Tibial nerve (tissue), 4 donors: ENCODE data around the gene CFAP410. TPM values are rescaled to one million over a fixed set of nuclear protein-coding genes. Genes with fewer than 3 reads are reported as not detected.

ENCODE experiments used
- DNase-seq, 2 donors: peaks; one replicate each; pipeline ENCODE4 v3.0.0-alpha.2; 2019; ENCODE audit warnings: low spot score in 2 of 2
- H3K27ac ChIP-seq, 4 donors: fragments of 200-600 bp; sonication (generic) in 3 of 4; one replicate each; pipeline ENCODE4 v1.5.1; 2017 to 2019; ENCODE audit warnings: mild to moderate bottlenecking in 1 of 4
- H3K27me3 ChIP-seq, 2 donors: fragments of 200-600 bp; sonication (generic) in 1 of 2; one replicate each; pipeline versions ENCODE4 v1.5.1 to v1.6.0; 2017 to 2019
- H3K36me3 ChIP-seq, 3 donors: fragments of 200-600 bp; sonication (generic); one replicate each; pipeline ENCODE4 v1.5.1; 2018 to 2019
- H3K4me1 ChIP-seq, 4 donors: fragments of 200-600 bp; sonication (generic) in 3 of 4; one replicate each; pipeline ENCODE4 v1.5.1; 2017 to 2019
- H3K4me3 ChIP-seq, 4 donors: fragments of 200-600 bp; sonication (generic) in 3 of 4; one replicate each; pipeline ENCODE4 v1.5.1; 2017 to 2019; ENCODE audit warnings: mild to moderate bottlenecking in 1 of 4, moderate library complexity in 1 of 4
- H3K9me3 ChIP-seq, 4 donors: fragments of 200-600 bp; sonication (generic) in 3 of 4; one replicate each; pipeline ENCODE4 v1.5.1; 2017 to 2019
- EP300 ChIP-seq, 2 donors: sonication (generic); formaldehyde crosslinking; IDR thresholded peaks; one replicate each; pipeline ENCODE4 v1.6.1; 2017; ENCODE audit warnings: antibody characterized with exemption in 2 of 2, mild to moderate bottlenecking in 1 of 2
- POLR2A ChIP-seq, 2 donors: fragments of 450-650 bp; IDR thresholded peaks; one replicate each; pipeline ENCODE4 v1.6.1; 2017; ENCODE audit warnings: antibody characterized with exemption in 2 of 2, mild to moderate bottlenecking in 2 of 2, moderate library complexity in 2 of 2
- WGBS, 2 donors: methylation state at CpG; one replicate each; pipeline ENCODE4 v1.1.5; 2018; 5-methylcytosine and 5-hydroxymethylcytosine counted together
- total RNA-seq, 4 donors: library from RNA; depleted of rRNA; stranded (reverse); fragments of >200 nt; gene quantifications; one replicate each; pipeline ENCODE4 v1.1.0, GENCODE V29; 2016
- TF ChIP-seq, protein P1 (sequence below), 5 experiments: fragments of 200-600 bp in 3 of 5; fragments of 450-650 bp in 2 of 5; sonication (generic) in 3 of 5; IDR thresholded peaks; one replicate each; pipeline ENCODE4 v1.5.1; 2016 to 2019; ENCODE audit warnings: antibody characterized with exemption in 5 of 5, mild to moderate bottlenecking in 3 of 5, moderate library complexity in 2 of 5

CFAP410 gene
- total RNA-seq, 4 donors from 2014 or later = 38.0 to 69.8 (median 61.2) TPM

DNA sequence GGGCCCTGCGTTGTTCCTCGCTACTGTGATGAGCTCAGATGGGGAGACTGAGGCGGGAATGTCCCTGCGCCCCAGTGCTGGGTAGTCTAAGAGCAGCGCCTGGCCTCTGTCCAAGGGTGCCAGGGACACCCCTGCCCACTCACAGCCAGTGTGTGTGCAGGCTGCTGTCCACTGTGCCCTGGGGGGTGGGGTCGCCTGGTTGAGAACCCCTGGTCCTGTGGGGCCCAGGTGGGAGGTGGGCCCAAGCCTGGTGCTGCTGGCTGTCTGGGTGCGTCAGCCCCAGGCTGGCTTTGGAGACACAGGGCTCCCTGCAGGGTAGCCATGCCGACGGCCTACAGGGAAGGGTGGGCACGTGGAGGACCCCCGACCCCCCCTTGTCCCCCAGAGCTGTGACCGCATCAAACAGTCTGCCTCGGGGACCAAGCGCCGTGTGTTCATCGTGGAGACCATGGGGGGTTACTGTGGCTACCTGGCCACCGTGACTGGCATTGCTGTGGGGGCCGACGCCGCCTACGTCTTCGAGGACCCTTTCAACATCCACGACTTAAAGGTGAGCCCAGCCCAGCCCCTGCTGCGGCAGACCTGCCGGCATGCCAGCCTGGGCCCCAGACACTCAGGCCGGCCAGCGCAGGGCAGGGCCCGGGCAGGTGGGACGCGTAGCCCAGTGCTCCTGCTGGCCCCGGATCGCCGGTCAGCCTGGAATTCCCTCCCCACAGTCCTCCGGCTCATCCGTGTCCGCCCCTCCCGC is 14.9 kb downstream of the CFAP410 start:
- Histone ChIP-seq H3K4me1 (peaks cover 0 to 5% (median 0%) of the 10 kb centered on the region in 4 donors), H3K4me3 (no peak overlapping the region), H3K27me3 (no peaks in the 10 kb centered on the region), H3K36me3 (peaks cover 4 to 97% (median 28%) of the 10 kb centered on the region in 3 donors), H3K27ac (peak overlapping the region in 2 of 4 donors; percentile 17 to 54), H3K9me3 (no peaks in the 10 kb centered on the region)
- no peak for DNase-seq
- TF ChIP-seq EP300 (IDR thresholded peaks at IDR 0.05) = no peak
- TF ChIP-seq, protein P1, sequence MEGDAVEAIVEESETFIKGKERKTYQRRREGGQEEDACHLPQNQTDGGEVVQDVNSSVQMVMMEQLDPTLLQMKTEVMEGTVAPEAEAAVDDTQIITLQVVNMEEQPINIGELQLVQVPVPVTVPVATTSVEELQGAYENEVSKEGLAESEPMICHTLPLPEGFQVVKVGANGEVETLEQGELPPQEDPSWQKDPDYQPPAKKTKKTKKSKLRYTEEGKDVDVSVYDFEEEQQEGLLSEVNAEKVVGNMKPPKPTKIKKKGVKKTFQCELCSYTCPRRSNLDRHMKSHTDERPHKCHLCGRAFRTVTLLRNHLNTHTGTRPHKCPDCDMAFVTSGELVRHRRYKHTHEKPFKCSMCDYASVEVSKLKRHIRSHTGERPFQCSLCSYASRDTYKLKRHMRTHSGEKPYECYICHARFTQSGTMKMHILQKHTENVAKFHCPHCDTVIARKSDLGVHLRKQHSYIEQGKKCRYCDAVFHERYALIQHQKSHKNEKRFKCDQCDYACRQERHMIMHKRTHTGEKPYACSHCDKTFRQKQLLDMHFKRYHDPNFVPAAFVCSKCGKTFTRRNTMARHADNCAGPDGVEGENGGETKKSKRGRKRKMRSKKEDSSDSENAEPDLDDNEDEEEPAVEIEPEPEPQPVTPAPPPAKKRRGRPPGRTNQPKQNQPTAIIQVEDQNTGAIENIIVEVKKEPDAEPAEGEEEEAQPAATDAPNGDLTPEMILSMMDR (IDR thresholded peaks at IDR 0.05) = no peak
- TF ChIP-seq POLR2A (IDR thresholded peaks at IDR 0.05) = no peak
- 90 to 93% methylated on average over 24 to 34 of the region's 37 CpGs for WGBS, 2 donors

DNA sequence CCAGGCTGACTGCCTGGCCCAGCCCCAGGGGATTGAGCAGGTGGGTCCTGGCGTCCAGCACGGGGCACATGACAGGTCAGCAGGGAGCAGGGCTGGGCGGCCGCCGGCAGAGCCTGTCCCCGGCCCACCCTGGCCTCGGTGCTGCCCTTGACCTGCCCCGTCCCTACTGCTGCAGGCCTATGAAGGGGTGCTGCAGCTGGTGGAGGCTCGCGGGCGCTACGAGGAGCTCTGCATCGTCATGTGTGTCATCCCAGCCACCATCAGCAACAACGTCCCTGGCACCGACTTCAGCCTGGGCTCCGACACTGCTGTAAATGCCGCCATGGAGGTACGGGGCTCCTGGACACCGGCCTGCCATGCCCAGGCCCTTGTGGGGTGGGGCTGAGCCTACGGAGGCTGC is 15.6 kb downstream of the CFAP410 start:
- H3K4me1 ChIP-seq = peaks cover 0 to 5% (median 0%) of the 10 kb centered on the region in 4 donors
- H3K27ac ChIP-seq = peak overlapping the region in 2 of 4 donors; percentile 17 to 54
- no peak overlapping the region for H3K4me3 ChIP-seq
- TF ChIP-seq, protein P1 (IDR thresholded peaks at IDR 0.05) = no peak
- TF ChIP-seq EP300 (IDR thresholded peaks at IDR 0.05) (no peak), POLR2A (IDR thresholded peaks at IDR 0.05) (no peak)
- WGBS, 2 donors = 79 to 81% methylated on average over 14 to 19 of the region's 20 CpGs
- DNase-seq = no peak
- H3K27me3 ChIP-seq = no peaks in the 10 kb centered on the region
- no peaks in the 10 kb centered on the region for H3K9me3 ChIP-seq
- H3K36me3 ChIP-seq = peaks cover 4 to 99% (median 28%) of the 10 kb centered on the region in 3 donors

DNA sequence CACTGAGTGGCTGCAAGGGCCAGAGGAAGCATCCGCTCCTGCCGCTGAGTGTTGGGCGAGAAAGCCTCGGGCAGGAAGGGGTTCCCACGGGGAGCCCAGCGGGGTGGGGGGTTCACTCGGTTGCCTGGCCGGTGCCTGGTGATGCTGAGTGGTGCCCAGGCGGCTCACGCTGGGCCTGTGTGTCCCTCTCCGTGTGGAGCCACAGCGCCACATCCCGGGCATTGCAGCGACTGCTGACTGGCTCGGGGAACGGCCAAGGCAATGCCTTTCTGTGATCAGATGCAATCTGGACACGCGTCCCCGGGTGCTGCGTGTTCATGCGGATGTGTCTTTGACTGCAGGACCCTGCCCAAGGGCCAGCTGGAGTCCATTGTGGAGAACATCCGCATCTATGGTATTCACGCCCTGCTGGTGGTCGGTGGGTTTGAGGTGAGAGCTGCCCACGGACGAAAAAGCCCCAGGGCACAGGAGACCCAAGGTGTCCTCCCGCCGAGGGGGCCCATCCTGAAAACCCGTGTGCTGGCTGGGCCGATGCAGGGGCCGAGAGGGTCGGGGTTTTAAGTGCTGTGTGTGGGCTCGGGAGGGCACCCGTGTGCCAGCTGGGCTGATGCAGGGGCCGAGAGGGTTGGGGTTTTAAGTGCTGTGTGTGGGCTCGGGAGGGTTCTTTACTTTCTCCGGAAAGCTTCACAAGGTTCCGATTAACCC is 16.4 kb downstream of the CFAP410 start:
- H3K27ac ChIP-seq = peak overlapping the region in 1 of 4 donors; percentile 46
- no peak overlapping the region for H3K4me3 ChIP-seq
- H3K36me3 ChIP-seq = peaks cover 4 to 100% (median 28%) of the 10 kb centered on the region in 3 donors
- WGBS, 2 donors = 86 to 91% methylated on average over 32 to 38 of the region's 38 CpGs
- no peak for DNase-seq
- no peaks in the 10 kb centered on the region for H3K27me3 ChIP-seq
- TF ChIP-seq POLR2A (IDR thresholded peaks at IDR 0.05) (no peak), EP300 (IDR thresholded peaks at IDR 0.05) (no peak)
- TF ChIP-seq, protein P1 (IDR thresholded peaks at IDR 0.05) = no peak
- peaks cover 0 to 5% (median 0%) of the 10 kb centered on the region in 4 donors for H3K4me1 ChIP-seq
- no peaks in the 10 kb centered on the region for H3K9me3 ChIP-seq

DNA sequence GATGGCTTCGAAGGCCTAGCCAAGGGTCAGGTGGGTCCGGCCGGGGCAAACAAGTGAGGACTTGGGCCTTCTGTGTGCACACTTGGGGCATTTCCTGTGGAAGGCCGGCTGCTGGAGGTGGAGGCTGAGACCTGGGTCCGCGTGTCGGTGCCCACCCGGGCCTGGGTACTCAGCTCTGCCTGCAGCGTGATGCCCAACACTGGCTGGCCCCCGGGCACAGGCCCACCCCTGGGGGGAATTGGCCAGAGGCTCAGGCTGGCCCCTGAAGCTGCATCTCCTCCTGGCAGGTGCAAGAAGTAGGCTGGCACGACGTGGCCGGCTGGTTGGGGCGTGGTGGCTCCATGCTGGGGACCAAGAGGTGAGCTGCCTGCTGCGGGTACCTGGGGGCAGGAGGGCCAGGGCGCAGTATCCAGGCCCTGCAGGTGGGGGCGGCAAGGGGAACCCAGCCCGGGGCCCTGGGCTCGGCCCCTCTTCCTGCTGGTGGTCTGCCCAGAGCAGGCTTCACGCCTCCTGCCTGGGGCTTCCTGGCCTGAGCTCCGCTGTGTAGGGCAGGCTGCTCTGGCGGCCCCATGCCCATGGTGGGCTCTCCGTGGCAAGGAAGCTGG is 17.2 kb downstream of the CFAP410 start:
- H3K4me3 ChIP-seq = no peak overlapping the region
- H3K27me3 ChIP-seq = no peaks in the 10 kb centered on the region
- peaks cover 0 to 5% (median 0%) of the 10 kb centered on the region in 4 donors for H3K4me1 ChIP-seq
- peaks cover 4 to 100% (median 28%) of the 10 kb centered on the region in 3 donors for H3K36me3 ChIP-seq
- no peaks in the 10 kb centered on the region for H3K9me3 ChIP-seq
- 87 to 93% methylated on average over 8 of the region's 23 CpGs for WGBS, 2 donors
- TF ChIP-seq POLR2A (IDR thresholded peaks at IDR 0.05) = no peak
- TF ChIP-seq, protein P1 (IDR thresholded peaks at IDR 0.05) = no peak
- DNase-seq = no peak
- peak overlapping the region in 2 of 4 donors; percentile 34 to 46 for H3K27ac ChIP-seq
